HL-60/S4 treated with phorbol 12-myristate 13-acetate at 8.2 ng/mL for 4 days and 3 days (cell line): ENCODE measurements around the gene STK32B.

ENCODE experiments used
- in situ Hi-C: fragments of 300-500 bp; cut with MboI; formaldehyde crosslinking; loops from 2 replicates; pipeline ENCODE4 v1.15.0; 2022; ENCODE audit warnings: low sequenced_read_pairs

STK32B gene

DNA sequence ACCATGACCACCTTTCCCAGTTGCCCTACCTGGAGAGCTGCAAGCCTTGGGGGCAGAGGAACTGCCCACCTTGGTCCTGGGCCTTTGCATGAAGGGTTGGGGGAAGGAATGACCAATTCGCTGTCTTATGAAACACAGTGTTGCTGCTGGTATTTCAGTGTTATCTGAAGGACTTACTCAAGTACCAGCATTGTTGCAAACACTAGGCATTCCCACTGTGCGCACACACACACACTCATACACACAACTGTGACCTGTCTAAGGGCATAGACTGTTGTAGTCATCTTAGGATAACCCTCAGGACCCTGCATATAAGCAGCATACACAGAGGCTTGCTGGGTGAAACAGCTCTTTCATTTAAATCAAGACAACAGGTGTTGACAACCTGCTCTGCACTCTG is 446.2 kb downstream of the STK32B start:
- in situ Hi-C loops = no loop called here

DNA sequence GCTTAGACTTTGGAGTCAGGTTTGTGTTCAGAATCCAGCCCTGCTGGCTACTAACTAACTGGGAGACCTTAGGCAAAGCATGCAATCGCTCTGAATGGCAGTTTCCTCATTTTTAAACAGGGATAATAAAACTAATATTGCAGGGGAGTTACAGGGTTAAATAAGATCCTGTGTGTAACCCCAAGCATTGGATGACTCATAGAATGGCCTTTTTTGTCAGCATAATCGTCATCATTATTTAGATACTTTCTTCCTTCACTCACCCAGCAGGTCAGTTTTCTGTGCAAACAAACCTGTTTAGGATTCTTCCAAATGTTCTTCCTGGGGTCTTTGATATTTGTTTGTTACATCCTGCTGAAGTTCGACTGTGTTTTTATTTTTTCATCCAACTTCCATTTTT is 448.9 kb downstream of the STK32B start:
- in situ Hi-C loops = no loop called here

- in situ Hi-C loops = no loop called here
These were observed 452.2 kb downstream of the STK32B start for GRCh38 chr4:5503336-5503936.

GRCh38 chr4:5504486-5504885 is 453.2 kb downstream of the STK32B start:
- in situ Hi-C loops = no loop called here

- in situ Hi-C loops = no loop called here
These were observed 459.2 kb downstream of the STK32B start for GRCh38 chr4:5510504-5510903.

DNA sequence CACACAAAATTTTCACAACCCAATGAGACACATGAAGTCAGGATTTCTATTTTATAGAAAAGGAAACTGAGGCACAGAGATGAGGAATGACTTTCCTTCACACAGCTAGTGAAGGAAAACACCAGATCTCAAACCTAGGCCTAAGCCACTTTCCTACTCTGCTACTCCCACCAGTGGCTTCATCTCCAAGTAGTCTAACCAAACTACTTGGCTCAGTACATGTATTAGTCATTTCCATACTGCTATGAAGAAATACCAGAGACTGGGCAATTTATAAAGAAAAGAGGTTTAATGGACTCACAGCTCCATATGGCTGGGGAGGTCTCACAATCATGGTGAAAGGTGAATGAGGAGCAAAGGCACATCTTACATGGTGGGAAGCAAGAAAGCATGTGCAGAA is 460.5 kb downstream of the STK32B start:
- in situ Hi-C loops = no loop called here

DNA sequence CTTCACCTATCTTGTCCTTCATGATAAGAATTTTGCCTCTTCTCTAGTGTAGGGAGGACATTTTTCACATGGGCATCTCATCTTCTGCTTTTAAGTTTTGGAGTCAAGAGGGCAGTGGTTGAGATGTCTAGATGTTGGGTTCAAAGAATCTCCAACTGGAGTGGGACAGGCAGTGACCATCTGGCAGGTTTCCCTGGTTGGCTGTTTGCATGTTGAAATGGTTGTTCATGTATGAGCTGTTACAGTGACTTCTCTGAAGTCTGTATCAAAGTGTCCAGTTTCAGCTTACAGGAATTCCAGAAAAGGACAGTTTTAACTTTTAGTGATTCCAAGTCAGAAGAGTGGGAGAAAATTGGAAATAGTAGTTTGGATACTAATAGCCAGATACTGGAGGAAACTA is 464.4 kb downstream of the STK32B start:
- in situ Hi-C loops = no loop called here

DNA sequence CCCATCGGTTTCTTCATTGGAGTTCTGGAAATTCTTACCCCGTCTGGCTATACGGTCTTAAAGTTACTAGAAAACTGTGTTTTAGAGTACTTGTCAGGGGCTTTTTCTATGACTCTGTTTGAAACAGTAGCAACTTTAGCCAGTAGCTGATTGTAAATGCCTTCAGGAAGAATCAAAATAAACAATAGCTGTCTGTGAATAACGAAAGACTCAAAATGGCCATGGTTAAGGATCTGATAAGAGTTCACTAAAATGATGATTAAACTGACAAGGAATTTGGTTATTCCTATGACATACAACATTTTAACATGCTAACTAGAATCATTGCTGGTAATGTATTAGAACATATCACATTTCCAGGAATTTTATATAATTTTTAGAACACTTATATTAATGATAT is 466.1 kb downstream of the STK32B start:
- in situ Hi-C loops = no loop called here

GRCh38 chr4:5524446-5525299 is 473.4 kb downstream of the STK32B start:
- in situ Hi-C loops = no loop called here

- in situ Hi-C loops = no loop called here
These were observed 475.0 kb downstream of the STK32B start for GRCh38 chr4:5526080-5526846.

GRCh38 chr4:5527211-5527610 is 475.9 kb downstream of the STK32B start:
- in situ Hi-C loops = no loop called here

GRCh38 chr4:5528031-5528436 is 476.8 kb downstream of the STK32B start:
- in situ Hi-C loops = no loop called here

- in situ Hi-C loops = no loop called here
These were observed 480.8 kb downstream of the STK32B start for GRCh38 chr4:5532100-5532499.

DNA sequence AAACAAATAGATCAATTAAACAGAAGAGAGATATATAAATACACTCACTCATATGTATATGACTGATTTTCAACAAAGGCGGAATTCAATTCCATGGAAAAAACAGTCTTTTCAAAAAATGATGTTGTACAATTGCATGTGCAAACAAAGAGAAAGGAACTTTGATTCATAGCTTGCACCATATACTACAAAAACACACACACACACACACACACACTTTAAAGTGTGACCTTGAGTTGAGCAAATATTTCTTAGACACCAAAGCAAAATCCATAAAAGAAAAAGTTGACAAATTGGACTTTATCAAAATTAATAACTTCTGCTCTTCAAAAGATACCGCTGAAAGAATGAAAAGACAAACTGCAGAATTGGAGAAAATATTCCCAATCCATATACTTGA is 488.3 kb downstream of the STK32B start:
- in situ Hi-C loops = no loop called here

- in situ Hi-C loops = no loop called here
These were observed 489.9 kb downstream of the STK32B start for GRCh38 chr4:5541169-5541568.

DNA sequence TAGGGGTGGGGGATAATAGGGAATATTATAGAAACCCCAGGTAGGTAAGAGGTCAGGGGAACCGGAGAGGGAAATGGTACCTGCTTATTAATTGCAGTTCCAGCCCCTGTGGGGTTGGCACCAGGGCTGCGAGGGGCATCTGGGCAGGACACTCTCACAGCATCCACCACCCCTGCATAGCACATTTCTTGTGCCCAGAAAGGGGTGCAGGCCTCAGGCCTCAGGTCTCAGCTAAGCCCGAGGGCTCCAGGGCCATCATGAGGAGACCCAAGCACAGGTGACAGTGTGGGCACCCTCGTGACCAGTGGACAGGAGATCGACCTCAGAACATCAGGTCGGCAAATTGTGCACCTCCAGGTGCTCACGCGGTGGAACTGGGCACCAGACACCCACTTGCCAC is 492.4 kb downstream of the STK32B start:
- in situ Hi-C loops = no loop called here

DNA sequence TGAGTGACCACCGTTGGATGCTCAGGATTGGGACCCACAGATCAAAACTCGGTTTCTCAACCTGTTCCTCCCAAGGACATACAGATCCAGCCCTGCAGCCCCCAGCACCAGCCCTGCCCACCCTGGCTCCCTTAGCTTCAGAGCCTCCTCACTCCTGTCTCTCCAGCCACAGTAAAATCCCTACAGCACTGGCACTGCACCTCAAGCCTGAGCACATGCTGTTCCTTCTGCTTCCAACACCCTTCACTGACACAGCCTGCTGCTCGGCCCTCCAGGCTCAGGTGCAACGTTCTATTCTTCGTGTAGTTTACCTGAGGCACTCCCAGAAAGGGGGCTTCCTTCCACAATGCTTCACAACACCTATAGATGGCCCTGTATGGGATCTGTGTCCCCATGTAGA is 493.5 kb downstream of the STK32B start:
- in situ Hi-C loops = no loop called here

DNA sequence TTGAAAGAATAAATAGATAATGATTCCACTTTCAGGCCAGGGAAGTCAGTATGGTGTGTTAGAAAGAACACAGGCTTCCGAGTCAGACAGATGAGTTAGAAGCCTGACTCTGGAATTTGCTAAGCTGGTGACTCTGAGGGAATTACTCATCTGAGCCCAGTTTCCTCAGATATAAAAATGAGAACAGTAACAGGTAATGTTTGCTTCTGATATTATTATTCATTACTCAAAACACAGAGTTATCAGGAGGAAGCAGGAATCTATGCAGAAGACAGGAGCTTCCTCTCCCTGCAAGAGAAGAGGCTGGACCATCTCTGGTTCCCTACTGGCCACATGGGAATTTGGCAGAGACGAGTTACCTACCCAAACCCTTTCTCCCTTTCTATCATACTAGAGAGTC is 494.0 kb downstream of the STK32B start:
- in situ Hi-C loops = no loop called here

DNA sequence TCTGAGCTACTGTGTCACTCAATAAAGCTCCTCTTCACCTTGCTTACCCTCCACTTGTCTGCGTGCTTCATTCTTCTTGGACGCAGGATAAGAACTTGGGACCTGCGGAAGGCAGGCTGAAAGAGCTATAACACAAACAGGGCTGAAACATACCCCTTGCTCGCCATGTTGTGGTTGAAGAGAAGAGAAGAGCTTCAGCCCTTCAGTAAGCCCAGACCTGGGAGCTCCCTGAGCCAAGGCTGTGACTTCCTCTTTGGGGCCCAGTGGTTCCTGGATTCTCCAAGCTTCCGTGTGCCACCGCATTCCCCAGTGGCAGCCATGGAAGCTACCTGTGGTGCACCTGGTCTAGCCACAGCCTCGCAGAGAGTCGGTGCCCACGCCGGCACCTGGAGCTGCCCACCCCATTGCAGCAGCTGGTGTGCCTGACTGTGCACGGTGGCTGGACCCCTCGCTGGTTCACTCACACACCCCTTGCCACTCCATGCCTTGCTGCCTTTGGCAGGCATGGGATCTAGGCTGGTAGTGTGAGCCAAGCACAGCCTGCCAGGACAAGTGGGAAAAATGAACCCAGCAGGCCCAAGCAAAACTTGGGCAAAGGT is 496.5 kb downstream of the STK32B start:
- in situ Hi-C loops = no loop called here
